ENCODE measurements around the gene KCTD6. TPM values are rescaled to one million over a fixed set of nuclear protein-coding genes. Genes with fewer than 3 reads are reported as not detected.

The KCTD6 gene
- polyA plus RNA-seq, 1 experiment, result 13.7 TPM

- DNase-seq (ENCODE audit: low read depth, low spot score), result no peak
- ChIA-PET POLR2A (no interaction called here), CTCF (interaction anchor here (0.5 to 2.5 kb wide), 7 partner anchors 12 to 716 kb away, joined by 3 to 8 read pairs (median 4); no protein-coding TSS in a partner anchor)
- Histone ChIP-seq H3K4me3 (ENCODE audit: low read depth, low read length) (no peak overlapping the region), H3K9me3 (ENCODE audit: control insufficient read depth, insufficient read depth, low read length) (no peaks in the 10 kb centered on the region), H3K27ac (ENCODE audit: low read depth, low read length) (no peak overlapping the region), H3K27me3 (ENCODE audit: control insufficient read depth, insufficient read depth, low read length) (no peaks in the 10 kb centered on the region)
- no peak for TF ChIP-seq CTCF (IDR thresholded peaks at IDR 0.05; ENCODE audit: low read depth, low read length)
These were observed 36.7 kb downstream of the KCTD6 start for GRCh38 chr3:58528629-58529028.

GRCh38 chr3:58529516-58530353, 37.8 kb downstream of the KCTD6 start:
- no peak overlapping the region for H3K4me3 ChIP-seq (ENCODE audit: low read depth, low read length)
- CTCF ChIA-PET, result interaction anchor here (1.0 to 2.5 kb wide), 5 partner anchors 8 to 221 kb away, joined by 3 to 8 read pairs (median 3); no protein-coding TSS in a partner anchor
- DNase-seq (ENCODE audit: low read depth, low spot score), result no peak
- TF ChIP-seq CTCF (IDR thresholded peaks at IDR 0.05; ENCODE audit: low read depth, low read length), result peak; percentile 41
- H3K27ac ChIP-seq (ENCODE audit: low read depth, low read length), result no peak overlapping the region
- POLR2A ChIA-PET, result no interaction called here
- no peaks in the 10 kb centered on the region for H3K9me3 ChIP-seq (ENCODE audit: control insufficient read depth, insufficient read depth, low read length)
- H3K27me3 ChIP-seq (ENCODE audit: control insufficient read depth, insufficient read depth, low read length), result no peaks in the 10 kb centered on the region

GRCh38 chr3:58530354-58530865, 38.5 kb downstream of the KCTD6 start:
- no peak overlapping the region for H3K4me3 ChIP-seq (ENCODE audit: low read depth, low read length)
- TF ChIP-seq CTCF (IDR thresholded peaks at IDR 0.05; ENCODE audit: low read depth, low read length), result no peak
- no peaks in the 10 kb centered on the region for H3K9me3 ChIP-seq (ENCODE audit: control insufficient read depth, insufficient read depth, low read length)
- no peak overlapping the region for H3K27ac ChIP-seq (ENCODE audit: low read depth, low read length)
- no peak for DNase-seq (ENCODE audit: low read depth, low spot score)
- POLR2A ChIA-PET, result no interaction called here
- no peaks in the 10 kb centered on the region for H3K27me3 ChIP-seq (ENCODE audit: control insufficient read depth, insufficient read depth, low read length)
- CTCF ChIA-PET, result interaction anchor here (1.2 to 2.5 kb wide), 3 partner anchors 8 to 100 kb away, joined by 3 to 8 read pairs (median 6); no protein-coding TSS in a partner anchor

GRCh38 chr3:58531555-58531954, 39.7 kb downstream of the KCTD6 start:
- DNase-seq (ENCODE audit: low read depth, low spot score), result no peak
- Histone ChIP-seq H3K4me3 (ENCODE audit: low read depth, low read length) (no peak overlapping the region), H3K27ac (ENCODE audit: low read depth, low read length) (peak overlapping the region; percentile 2), H3K27me3 (ENCODE audit: control insufficient read depth, insufficient read depth, low read length) (no peaks in the 10 kb centered on the region), H3K9me3 (ENCODE audit: control insufficient read depth, insufficient read depth, low read length) (no peaks in the 10 kb centered on the region)
- ChIA-PET POLR2A (no interaction called here), CTCF (interaction anchor here (0.9 to 3.9 kb wide), 8 partner anchors 15 to 343 kb away, joined by 3 to 24 read pairs (median 5); partner anchors contain the start of genes HTD2, KCTD6 and RPP14)
- TF ChIP-seq CTCF (IDR thresholded peaks at IDR 0.05; ENCODE audit: low read depth, low read length), result no peak

GRCh38 chr3:58531956-58532355, 40.1 kb downstream of the KCTD6 start:
- CTCF ChIA-PET, result interaction anchor here (0.9 to 3.9 kb wide), 10 partner anchors 16 to 344 kb away, joined by 3 to 24 read pairs (median 4); partner anchors contain the start of genes HTD2, KCTD6 and RPP14
- POLR2A ChIA-PET, result no interaction called here
- H3K27ac ChIP-seq (ENCODE audit: low read depth, low read length), result no peak overlapping the region
- no peak for DNase-seq (ENCODE audit: low read depth, low spot score)
- no peaks in the 10 kb centered on the region for H3K27me3 ChIP-seq (ENCODE audit: control insufficient read depth, insufficient read depth, low read length)
- H3K4me3 ChIP-seq (ENCODE audit: low read depth, low read length), result no peak overlapping the region
- no peaks in the 10 kb centered on the region for H3K9me3 ChIP-seq (ENCODE audit: control insufficient read depth, insufficient read depth, low read length)
- TF ChIP-seq CTCF (IDR thresholded peaks at IDR 0.05; ENCODE audit: low read depth, low read length), result no peak
